Osteoblast (primary cell): ENCODE results near the gene CCSER1. TPM values are rescaled to one million over a fixed set of nuclear protein-coding genes. Genes with fewer than 3 reads are reported as not detected.
"Not testable (repeated sequence)": the region's sequence is repeated elsewhere in the genome, so short reads cannot be mapped to it uniquely, and the experiment has no call there.

Experiments
- DNase-seq: peaks from one replicate; pipeline ENCODE4 v3.0.0; 2011; ENCODE audit warnings: low spot score, mixed read lengths; ENCODE audit not compliant: insufficient read length; ENCODE audit errors: missing footprints
- H2AFZ ChIP-seq: 2 replicates; pipeline ENCODE4 v1.6.0; 2011; ENCODE audit warnings: mild to moderate bottlenecking, low read length
- H3K27ac ChIP-seq: 2 replicates; pipeline ENCODE4 v1.5.1; 2011; ENCODE audit warnings: mild to moderate bottlenecking, low read depth, low read length, moderate library complexity
- H3K27me3 ChIP-seq: 2 replicates; pipeline ENCODE4 v1.6.0; 2012; ENCODE audit warnings: mild to moderate bottlenecking, control low read depth, inconsistent platforms, low read length, moderate library complexity; ENCODE audit not compliant: insufficient read depth
- H3K36me3 ChIP-seq: 2 replicates; pipeline ENCODE4 v1.5.1; 2011; ENCODE audit warnings: mild to moderate bottlenecking, low read length, control low read depth, moderate library complexity; ENCODE audit not compliant: insufficient read depth
- H3K4me1 ChIP-seq: 2 replicates; pipeline ENCODE4 v1.5.1; 2011; ENCODE audit warnings: mild to moderate bottlenecking, low read length, control low read depth, moderate library complexity; ENCODE audit not compliant: insufficient read depth
- H3K4me2 ChIP-seq: 2 replicates; pipeline ENCODE4 v1.6.0; 2011; ENCODE audit warnings: mild to moderate bottlenecking, low read length; ENCODE audit not compliant: insufficient read depth
- H3K4me3 ChIP-seq: fragments of 200-600 bp; sonication (generic); 3 replicates; pipeline ENCODE4 v1.5.1; 2012; ENCODE audit warnings: mild to moderate bottlenecking, low read length, inconsistent platforms; ENCODE audit not compliant: insufficient read depth
- H3K79me2 ChIP-seq: 2 replicates; pipeline ENCODE4 v1.6.0; 2012; ENCODE audit warnings: mild to moderate bottlenecking, low read length, control low read depth, inconsistent platforms; ENCODE audit not compliant: insufficient read depth
- H3K9me3 ChIP-seq: 2 replicates; pipeline ENCODE4 v1.5.1; 2011; ENCODE audit warnings: low read depth, low read length, control low read depth
- H4K20me1 ChIP-seq: 2 replicates; pipeline ENCODE4 v1.6.0; 2012; ENCODE audit warnings: mild to moderate bottlenecking, low read length, control low read depth; ENCODE audit not compliant: insufficient read depth
- CTCF ChIP-seq: IDR thresholded peaks from 2 replicates; pipeline ENCODE4 v1.5.1; 2011; ENCODE audit warnings: mild to moderate bottlenecking, low read depth, low read length, moderate library complexity; ENCODE audit errors: extremely low read depth
- total RNA-seq: library from RNA; depleted of rRNA; stranded (reverse); fragments of >200 nt; gene quantifications from 2 replicates; pipeline ENCODE4 v1.2.3, GENCODE V29; 2012

Gene CCSER1
- total RNA-seq, 1 donor: under 0.01 TPM

- Histone ChIP-seq H3K4me3 (no peak overlapping the region), H2AFZ (no peak overlapping the region), H3K4me1 (no peaks in the 10 kb centered on the region), H3K79me2 (no peaks in the 10 kb centered on the region), H3K27me3 (no peaks in the 10 kb centered on the region), H3K4me2 (no peak overlapping the region), H3K27ac (no peak overlapping the region), H3K36me3 (no peaks in the 10 kb centered on the region), H4K20me1 (no peaks in the 10 kb centered on the region), H3K9me3 (no peaks in the 10 kb centered on the region)
- no peak for TF ChIP-seq CTCF
- no peak for DNase-seq
Observed at GRCh38 chr4:90474484-90474883, 347.3 kb downstream of the CCSER1 start.

- Histone ChIP-seq H3K27ac (no peak overlapping the region), H3K4me1 (no peaks in the 10 kb centered on the region), H4K20me1 (no peaks in the 10 kb centered on the region), H3K36me3 (no peaks in the 10 kb centered on the region), H3K9me3 (no peaks in the 10 kb centered on the region), H2AFZ (no peak overlapping the region), H3K79me2 (no peaks in the 10 kb centered on the region), H3K4me3 (no peak overlapping the region), H3K27me3 (no peaks in the 10 kb centered on the region), H3K4me2 (no peak overlapping the region)
- no peak for TF ChIP-seq CTCF
- peak; percentile 2 for DNase-seq
Observed at GRCh38 chr4:90476019-90476418, 348.8 kb downstream of the CCSER1 start.

- Histone ChIP-seq H3K4me3 (no peak overlapping the region), H3K4me1 (no peaks in the 10 kb centered on the region), H3K9me3 (no peaks in the 10 kb centered on the region), H2AFZ (no peak overlapping the region), H3K79me2 (no peaks in the 10 kb centered on the region), H3K27me3 (no peaks in the 10 kb centered on the region), H3K4me2 (no peak overlapping the region), H4K20me1 (no peaks in the 10 kb centered on the region), H3K27ac (no peak overlapping the region), H3K36me3 (no peaks in the 10 kb centered on the region)
- no peak for TF ChIP-seq CTCF
- peak; percentile 2 for DNase-seq
Observed at GRCh38 chr4:90476586-90476985, 349.4 kb downstream of the CCSER1 start.

GRCh38 chr4:90484894-90485293 is 357.7 kb downstream of the CCSER1 start:
- H3K4me1 ChIP-seq, H3K27ac ChIP-seq, H3K4me3 ChIP-seq, H3K36me3 ChIP-seq, DNase-seq, H3K9me3 ChIP-seq, H3K79me2 ChIP-seq, H3K27me3 ChIP-seq, H2AFZ ChIP-seq, H3K4me2 ChIP-seq, H4K20me1 ChIP-seq: not testable (repeated sequence)

- no peaks in the 10 kb centered on the region for H3K9me3 ChIP-seq
- H3K79me2 ChIP-seq: no peaks in the 10 kb centered on the region
- no peak for TF ChIP-seq CTCF
- no peak overlapping the region for H3K4me3 ChIP-seq
- no peak overlapping the region for H3K4me2 ChIP-seq
- no peaks in the 10 kb centered on the region for H3K27me3 ChIP-seq
- DNase-seq: peak; percentile 36
- H2AFZ ChIP-seq: no peak overlapping the region
- H3K27ac ChIP-seq: no peak overlapping the region
- no peaks in the 10 kb centered on the region for H3K36me3 ChIP-seq
- no peaks in the 10 kb centered on the region for H4K20me1 ChIP-seq
- H3K4me1 ChIP-seq: no peaks in the 10 kb centered on the region
Observed at GRCh38 chr4:90486346-90486745, 359.2 kb downstream of the CCSER1 start.
